HG02870 (cell line): ENCODE measurements around the gene PDYN.
A peak's percentile ranks its signal among the peaks of the same experiment; 100 is the strongest.

Experiments
- ATAC-seq: cut with Tn5 transposase; IDR thresholded peaks from one replicate; pipeline ENCODE4 v1.9.1; 2021; ENCODE audit warnings: mild to moderate bottlenecking, moderate library complexity; ENCODE audit not compliant: unreplicated experiment

The PDYN gene

DNA sequence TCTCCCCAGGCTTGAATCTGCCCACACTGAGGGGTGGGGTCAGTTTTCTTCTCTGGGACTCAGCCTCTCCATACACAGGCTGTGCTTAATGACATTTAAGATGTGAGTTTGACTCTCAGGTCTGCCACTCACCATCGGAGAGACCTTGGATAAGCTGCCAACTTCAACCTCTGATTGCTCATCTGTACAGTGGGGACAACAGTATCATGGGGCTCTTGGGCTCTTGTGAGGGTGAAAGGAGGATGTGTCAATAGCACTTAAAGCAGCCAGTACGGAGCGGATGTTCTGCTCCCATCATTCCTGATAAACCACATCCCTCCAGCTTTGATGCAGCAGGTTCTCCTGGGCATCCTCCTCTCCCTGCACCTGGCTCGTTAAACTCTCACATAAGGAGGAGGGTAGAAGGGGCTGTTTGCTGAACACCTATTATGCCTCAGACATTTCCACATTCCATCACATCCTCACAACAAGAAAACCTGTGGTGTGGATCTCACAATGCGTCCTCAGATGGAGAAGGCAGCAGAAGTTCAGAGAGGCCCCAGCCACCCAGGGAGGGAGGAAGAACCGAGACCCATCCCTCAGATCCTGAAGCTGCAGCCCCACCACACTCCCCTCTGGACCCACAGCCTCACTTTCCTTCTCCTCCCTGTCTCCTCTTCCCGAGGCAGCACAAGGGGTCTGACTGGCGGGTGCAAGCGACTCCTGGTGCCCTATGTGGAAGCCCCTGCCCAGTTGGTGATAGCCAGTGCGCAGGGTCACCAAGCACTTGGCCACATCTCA, 1.9 kb upstream of the PDYN start:
- ATAC-seq, result no peak

DNA sequence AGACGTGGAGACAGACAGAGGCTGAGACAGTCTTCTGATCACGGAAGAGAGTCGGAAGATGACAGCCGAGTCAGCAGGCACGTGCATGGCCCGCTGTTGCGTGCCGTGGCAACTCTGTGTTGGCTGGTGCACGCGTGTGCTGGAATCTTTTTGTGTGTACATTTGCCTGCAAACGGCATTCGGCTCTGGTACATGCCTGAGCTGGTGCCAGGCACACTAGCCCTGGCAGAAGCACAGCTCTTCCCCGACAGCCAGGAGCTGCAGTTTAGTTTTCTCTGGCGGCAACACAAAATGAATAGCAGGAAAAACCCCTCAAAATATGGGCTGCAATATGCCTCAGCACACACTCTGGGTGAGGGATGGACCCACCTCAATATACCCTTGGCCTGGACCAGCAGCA, 769 bp upstream of the PDYN start:
- no peak for ATAC-seq

DNA sequence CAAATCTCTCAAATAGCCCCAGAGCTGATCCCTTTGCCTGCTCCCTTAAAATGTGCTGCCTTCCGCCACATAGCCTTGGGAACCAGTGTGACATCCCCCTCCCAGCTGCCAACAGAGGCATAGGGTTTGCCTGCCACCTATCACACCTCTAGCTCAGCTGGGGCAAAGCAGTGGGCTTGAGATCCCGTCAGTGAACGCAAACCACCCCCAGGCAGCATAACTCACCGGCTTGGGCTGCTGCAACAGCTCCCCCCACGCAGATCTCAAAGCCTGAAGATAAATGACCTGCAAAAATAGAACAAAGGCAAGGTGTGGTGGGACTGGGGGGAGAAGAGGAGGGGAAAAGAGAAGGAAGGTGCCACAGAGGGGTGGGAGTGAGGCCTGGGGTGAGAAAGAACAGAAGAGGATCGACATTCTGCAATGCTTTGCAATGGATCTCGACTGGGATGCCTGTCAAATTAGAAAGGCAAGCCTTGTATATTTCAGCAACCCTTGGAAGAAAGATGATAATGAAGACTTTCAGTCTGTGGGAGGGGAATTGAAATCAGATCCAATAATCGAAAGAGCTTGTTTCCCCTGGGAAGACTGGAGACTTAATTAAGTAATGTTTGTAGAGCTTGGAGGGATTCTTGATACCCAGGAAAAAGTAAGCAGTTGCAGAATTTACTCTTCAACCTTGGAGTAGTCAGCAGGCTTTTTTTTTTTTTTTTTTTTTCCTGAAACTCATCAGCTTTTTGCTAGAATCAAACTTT, 1.3 kb downstream of the PDYN start:
- ATAC-seq, result no peak

DNA sequence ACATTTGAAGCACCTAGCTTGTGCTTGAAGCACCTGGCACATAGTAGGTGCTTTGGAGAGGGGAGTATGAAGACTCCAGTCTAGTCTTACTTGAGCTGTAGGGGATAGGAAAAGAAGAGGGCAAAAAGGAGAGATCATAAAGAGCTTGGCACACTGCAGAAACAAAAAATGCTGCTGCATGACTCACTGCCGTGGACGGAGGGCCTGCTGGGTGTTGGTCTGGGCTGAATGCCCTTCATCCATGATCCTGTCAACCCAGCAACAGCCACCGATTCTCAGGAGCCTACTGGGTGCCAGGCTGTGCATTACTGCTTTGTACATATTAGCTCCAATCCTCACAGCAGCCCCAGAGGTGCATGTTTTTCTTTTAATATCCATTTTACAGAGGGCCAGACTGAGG, 6.0 kb downstream of the PDYN start:
- ATAC-seq, result no peak

DNA sequence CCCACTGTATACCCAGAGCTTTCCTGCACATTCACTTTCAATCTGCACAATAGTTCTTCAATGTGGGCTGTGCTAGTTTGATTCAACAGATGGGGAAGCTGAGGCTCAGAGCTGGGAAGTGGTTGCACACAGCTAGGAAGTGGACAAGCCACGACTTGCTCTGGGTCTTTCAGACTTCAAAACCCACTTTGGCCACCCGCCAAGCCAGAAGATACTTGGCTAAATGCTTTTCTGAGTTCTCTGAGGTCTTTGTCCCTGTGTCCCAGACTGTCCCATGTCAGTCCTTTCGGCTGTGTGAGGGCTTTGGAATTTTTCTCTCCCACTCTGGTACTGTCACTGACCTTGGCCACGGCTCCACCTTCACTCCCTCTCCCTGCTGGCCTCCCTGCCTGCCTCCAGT, 10.6 kb downstream of the PDYN start:
- ATAC-seq, result no peak

DNA sequence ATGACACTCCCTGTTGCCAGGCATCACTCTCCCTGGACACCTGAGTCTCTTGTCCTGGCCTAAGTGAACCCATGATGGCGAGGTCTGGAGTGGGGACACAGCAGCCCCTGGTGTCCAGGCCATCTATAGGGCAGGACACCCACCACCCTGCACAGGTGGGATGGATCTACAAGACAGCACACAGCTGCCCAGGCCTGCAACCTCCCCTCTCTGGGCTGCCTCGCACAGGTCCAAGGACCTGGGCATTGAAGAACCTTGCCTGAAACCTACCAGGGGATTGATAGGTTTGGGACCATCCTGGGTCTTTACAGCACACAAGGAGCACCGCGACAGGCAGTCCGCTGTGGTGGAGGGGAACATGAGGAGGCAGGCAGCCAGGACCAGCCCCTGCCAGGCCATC, 11.2 kb downstream of the PDYN start:
- ATAC-seq, result no peak

DNA sequence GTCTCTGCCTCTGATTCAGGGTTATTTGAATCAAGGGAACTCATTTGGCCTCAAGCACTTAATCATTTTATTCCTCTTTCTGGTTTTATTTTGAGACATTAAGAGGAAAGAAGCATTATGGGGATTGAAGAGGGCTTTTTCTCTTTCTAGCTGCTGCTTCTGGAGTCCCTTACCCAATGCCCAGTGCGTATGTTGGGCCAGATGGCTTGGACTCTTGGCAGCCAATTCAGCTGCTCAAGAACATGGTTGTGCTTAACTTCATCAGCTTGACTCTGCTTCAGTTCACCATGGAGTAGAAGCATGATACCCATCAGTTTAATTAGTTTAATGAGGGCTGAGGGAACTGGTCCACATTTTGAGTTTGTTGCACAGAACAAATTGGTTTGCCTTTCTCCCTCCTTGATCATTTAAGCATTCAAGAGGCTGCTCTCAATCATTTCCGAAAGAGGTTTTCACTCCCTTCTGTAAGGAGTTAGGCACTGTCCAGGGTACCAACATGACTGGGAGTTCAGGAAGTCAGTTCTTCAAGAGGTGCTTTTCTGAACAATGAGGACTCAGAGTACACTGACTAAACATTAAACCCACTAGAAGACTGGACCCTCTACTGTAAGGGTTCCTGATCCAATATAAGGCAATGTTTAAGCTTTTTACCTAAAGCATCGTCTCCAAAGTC, 14.6 kb downstream of the PDYN start:
- no peak for ATAC-seq

DNA sequence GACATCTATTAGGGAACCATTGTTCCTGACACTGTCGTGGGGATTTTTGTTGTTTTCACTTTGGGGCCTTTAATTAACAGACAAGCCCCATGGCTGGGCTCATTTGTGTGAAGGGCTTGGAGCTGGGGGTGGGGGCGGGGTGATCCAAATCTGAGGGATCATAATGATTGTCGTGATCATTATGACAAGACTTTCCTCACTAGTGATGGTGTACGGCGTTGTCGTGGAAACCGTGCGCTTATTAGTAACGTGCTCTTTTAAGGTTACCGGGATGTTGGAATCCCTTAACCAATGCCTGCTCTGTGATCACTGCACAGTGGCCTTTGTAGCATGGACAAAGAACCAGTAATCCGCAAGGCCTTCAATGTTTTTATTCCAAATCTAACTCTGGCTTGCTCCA, 18.6 kb downstream of the PDYN start:
- no peak for ATAC-seq

DNA sequence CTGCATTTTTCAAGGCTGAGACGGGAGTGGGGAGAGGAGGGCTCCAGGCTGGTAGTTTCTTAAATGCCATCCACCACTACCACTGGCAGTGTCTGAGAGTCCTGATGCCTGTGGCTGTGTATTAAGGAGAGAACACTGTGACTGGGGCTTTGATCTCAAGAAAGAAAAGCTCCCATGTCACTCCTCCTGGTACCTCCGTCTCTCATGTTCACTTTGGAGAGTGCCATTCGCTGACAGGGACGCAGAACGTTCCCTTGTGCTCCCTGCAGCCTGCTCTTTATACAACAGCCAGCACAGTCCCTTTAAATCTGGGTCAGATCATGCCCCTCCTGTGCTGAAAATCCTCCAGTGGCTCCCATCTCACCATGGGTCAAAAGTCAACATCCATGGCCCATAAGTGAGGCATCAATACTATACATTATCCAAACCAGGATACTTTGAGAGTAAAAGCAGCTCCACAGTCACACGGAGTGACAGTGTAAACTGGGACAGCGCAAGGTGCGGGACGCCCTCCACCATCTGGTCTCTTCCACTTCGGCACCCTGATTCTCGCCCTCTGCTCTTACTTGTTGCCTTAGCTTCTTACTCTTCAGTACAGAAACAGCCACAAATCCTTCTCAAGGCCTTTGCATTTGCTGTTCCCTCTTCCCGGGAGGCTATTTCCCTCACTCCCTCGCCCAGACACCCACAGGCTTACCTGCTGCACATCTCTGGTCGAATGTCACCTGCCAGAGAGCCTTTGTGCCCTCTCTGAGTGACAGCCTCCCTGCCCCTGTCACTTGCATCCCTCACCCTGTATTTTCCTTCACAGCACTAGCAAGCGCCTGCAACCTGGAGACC, 20.0 kb downstream of the PDYN start:
- ATAC-seq, result no peak

DNA sequence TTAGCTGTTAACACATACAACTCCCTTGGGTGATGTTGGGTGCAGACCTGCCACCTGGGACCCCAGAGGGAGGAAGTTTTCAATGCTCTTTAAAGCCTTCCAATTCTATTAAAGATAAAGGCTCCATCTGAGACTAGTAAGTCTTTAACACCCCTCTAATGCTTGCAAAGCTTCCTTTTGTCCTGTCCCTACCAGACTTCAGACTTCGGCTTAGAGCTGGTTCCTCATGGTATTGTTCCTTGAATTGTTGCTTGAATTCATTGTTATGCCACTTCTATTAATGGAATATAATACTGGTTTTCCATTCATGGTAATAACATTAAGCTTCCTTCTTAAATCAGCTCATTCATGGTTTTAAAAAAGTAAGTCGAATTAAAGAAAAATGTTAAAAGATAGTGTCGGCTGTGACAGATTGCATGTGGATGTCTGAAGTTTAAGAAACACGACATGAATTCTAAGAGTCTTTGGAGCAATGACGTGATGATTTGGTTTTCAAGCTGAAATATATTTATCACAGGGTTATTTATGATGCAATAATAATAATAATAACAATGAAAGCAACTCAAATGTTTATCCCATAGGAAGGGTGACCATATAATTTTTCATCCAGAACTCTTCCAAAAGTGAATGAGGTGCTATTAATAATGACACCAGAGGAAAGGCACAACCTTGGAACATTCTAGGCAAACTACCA, 21.8 kb downstream of the PDYN start:
- ATAC-seq, result no peak

DNA sequence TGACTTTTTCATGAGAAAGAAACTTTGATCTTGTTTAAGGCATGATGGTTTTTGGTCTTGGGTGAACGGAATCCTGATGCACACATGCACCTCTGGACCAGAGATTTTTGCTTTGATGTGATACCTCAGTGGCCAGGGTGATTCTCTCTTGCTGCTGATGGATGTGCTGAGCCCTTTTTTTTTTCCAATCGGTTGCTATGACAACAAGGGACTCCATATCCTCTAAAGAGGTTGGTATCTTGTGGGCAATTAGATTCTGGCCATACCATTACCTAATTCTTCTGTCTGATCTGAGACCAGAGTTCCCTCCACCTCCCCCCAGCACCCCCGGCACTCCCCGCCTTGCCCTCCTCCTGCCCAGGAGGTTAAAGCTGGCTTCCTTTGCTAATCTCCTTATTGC, 24.9 kb downstream of the PDYN start:
- no peak for ATAC-seq

DNA sequence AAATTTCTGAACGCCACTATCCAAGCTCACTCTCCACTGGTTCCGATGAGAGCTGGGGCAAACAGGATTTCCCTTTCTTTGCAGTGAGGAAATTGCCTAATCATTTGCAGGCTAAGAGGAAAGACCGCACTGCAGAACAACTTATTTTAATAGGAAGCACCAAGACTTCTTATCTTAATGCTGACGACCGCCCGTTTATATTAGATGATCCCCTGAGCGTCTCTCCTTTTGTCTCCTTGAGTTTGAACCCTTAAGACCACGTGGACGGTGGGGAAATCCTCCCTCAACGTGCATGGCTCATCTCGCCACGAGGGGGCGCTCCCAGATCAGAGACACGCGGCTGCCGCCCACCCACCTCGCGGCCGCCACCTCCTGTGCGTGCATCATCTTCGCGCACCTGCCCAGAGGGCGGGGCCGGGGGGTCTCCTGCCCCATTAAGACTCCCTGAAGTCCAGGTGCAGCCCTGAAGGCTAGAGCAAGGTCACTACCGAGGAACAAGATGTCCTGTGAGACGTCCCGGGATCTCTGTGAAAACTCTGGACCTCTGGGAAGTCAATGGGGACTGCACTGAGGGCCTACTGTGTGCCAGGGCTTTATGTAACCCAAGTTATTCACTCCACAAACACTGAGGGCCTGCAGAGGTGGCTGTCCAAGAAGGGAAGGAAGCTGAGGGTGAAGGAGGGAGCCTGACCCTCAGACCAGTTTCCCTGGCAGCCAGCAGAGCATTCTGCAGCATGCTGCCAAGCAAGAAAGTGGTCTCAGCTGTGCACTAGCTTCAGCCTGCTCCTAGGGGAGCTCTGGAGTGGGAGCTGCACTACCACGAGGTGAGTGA, 28.1 kb downstream of the PDYN start:
- ATAC-seq, result peak; percentile 44

DNA sequence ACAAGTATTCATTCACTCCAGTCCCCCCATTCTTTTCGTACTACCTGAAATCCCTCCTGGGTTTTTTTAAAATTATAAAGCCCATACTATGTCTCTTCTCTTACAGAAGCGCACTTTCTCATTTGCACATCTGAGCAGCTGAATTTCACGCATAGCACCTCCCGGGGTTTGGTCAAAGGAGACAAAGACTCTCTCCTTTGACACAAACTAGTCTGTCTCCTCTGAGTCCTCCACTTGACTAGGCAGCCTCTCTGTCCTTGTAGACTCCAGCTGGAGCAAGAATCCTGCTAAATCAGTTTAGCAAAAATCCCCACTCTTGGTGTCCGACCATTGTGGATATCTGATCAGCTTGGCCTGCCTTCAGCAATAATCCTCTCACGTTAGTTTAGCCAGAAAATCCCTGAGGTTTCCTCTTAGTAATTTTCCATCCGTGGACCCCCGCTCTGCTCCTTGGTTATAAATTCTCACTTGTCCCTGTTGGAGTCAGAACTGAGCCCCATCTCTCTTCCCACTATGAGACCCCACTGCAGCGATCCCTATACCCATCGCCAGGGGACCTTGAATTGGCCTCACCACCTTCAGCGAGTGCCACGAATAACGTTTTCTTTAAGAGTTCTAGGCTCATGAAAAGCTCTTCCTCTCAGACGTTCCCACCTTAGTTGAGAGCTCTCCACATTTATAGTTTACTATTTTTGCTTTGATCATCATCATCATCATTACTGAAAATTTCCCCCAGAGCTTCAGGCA, 29.0 kb downstream of the PDYN start:
- ATAC-seq, result no peak

DNA sequence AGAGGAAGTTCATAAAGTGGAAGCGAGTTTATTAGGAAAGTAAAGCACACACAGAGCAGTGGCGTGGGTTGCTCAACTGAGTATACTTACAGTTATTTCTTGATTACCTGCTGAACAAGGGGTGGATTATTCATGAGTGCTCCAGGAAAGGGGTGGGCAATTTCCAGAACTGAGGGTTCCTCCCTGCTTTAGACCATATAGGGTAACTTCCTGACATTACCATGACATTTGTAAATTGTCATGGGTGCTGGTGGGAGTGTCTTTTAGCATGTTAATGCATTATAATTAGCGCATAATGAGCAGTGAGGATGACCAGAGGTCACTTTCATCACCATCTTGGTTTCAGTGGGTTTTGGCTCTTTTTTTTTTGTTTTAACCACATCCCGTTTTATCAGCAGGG, 29.8 kb downstream of the PDYN start:
- ATAC-seq, result no peak

DNA sequence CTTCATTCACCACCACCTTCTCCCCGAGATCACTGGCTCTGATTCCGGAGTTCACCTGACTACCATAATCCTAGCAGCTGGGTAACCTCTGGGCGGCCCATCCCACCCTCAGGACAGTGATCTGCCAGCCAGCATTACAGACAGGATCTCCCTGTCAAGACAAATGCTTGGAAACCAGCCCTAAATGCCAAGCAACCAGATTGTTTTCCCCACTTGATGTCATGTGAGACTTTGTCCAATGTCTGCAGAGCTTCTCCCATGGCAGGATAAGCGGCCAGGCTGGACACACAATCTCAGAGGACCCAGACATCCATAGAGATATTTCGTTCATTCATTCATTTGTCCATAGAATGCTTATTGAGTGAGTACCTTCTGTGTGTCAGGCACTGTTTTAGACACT, 32.5 kb downstream of the PDYN start:
- no peak for ATAC-seq

DNA sequence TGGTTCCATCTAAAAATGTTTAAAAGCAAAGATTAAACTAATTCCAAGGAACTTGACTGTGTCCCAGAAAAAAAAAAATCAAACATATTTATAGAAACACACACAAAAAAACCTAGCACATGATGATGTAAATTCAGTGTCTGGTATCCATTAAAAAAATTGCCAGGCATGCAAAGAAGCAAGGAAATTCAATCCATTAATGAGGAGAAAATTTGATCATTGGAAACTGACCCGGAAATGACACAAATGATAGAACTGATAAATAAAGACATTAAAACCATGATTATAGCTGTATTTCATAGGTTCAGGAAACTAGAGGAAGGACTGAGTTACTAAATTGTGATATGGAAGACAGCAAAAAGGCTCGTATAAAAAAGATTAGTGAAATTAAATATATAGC, 34.7 kb downstream of the PDYN start:
- no peak for ATAC-seq

DNA sequence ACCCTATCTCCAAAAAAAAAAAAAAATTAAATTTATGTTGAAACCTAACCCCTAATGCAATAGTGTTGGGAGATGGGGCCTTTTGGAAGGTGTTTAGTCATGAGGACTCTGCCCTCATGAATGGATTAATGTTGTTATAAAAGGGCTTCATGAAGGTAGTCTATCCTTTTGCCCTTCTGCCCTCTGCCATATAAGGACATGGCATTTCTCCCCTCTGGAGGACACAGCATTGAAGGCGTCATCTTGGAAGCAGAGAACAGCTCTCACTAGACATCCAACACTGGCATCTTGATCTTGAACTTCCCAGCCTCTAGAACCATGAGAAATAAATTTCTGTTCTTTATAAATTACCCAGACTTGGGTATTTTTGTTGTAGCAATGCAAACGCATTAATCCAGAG, 35.4 kb downstream of the PDYN start:
- ATAC-seq, result no peak

DNA sequence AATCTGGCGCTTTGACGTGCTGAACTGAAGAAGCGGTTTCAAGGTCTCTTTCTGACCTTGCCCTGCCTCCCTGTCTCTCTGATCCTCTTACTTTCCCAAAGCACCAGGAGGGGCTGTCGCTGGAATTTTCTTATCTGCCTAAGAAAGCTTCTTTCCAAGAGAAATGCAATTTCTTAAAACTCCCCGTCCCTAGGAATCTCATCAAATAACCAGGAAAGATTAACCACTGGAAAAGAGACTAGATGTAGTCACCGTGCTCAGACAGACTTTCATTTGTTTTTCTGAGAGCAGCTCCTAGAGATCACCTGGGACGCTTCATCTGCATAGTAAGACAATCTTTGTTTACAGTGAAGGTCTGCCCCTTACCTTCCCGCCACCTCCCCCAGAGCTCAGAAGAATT, 38.6 kb downstream of the PDYN start:
- no peak for ATAC-seq

DNA sequence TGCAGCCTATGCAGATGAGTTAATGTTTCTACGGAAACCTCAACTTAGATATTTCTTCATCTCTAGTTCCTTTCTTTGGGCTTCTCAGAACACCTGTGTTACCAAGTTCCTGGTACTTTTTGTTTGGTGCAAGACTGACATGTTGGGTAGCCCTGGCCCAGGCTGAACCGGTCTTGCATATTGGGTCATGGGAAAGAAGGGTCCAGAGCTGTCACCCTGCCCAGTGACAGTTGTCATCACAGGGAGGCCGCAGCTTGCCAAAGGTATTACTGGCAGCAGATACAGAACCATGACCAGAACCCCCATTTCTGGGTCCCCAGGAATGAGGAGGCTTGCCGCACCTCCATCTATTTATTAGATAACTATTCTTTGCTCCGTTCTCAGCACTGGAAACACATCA, 40.2 kb downstream of the PDYN start:
- ATAC-seq, result no peak
